UCSD-AML1 (cell line): Measurements from ENCODE around the gene IP6K3.

Source experiments
- DNase-seq: peaks from one replicate; lab custom pipeline; 2025; ENCODE audit not compliant: unreplicated experiment; lab: John Stamatoyannopoulos, UW

The IP6K3 gene

GRCh38 chr6:33707771-33708170 is 38.9 kb downstream of the IP6K3 start:
- no peak for DNase-seq

- no peak for DNase-seq
These were observed 40.6 kb downstream of the IP6K3 start for GRCh38 chr6:33705955-33706725.

- no peak for DNase-seq
These were observed 41.3 kb downstream of the IP6K3 start for GRCh38 chr6:33705268-33705885.

GRCh38 chr6:33704215-33705066 is 42.3 kb downstream of the IP6K3 start:
- no peak for DNase-seq

- DNase-seq, result peak; percentile 44
These were observed 44.2 kb downstream of the IP6K3 start for GRCh38 chr6:33702345-33702977.

- DNase-seq, result peak; percentile 82
These were observed 46.2 kb downstream of the IP6K3 start for GRCh38 chr6:33700391-33701050.

- no peak for DNase-seq
These were observed 47.0 kb downstream of the IP6K3 start for GRCh38 chr6:33699739-33700138.

GRCh38 chr6:33699131-33699530 is 47.6 kb downstream of the IP6K3 start:
- no peak for DNase-seq

GRCh38 chr6:33698494-33698893 is 48.2 kb downstream of the IP6K3 start:
- no peak for DNase-seq

GRCh38 chr6:33697845-33698244 is 48.9 kb downstream of the IP6K3 start:
- DNase-seq, result no peak

- peak; percentile 66 for DNase-seq
These were observed 49.9 kb downstream of the IP6K3 start for GRCh38 chr6:33696548-33697518.

- no peak for DNase-seq
These were observed 50.6 kb downstream of the IP6K3 start for GRCh38 chr6:33696076-33696475.

- no peak for DNase-seq
These were observed 51.2 kb downstream of the IP6K3 start for GRCh38 chr6:33695451-33695887.

- no peak for DNase-seq
These were observed 51.7 kb downstream of the IP6K3 start for GRCh38 chr6:33694977-33695376.

- peak; percentile 84 for DNase-seq
These were observed 52.2 kb downstream of the IP6K3 start for GRCh38 chr6:33694401-33694931.

- DNase-seq, result peak; percentile 50
These were observed 53.3 kb downstream of the IP6K3 start for GRCh38 chr6:33693186-33694105.

- peak; percentile 88 for DNase-seq
These were observed 53.9 kb downstream of the IP6K3 start for GRCh38 chr6:33692760-33693158.

GRCh38 chr6:33692078-33692759 is 54.5 kb downstream of the IP6K3 start:
- no peak for DNase-seq
